Upper lobe of right lung (tissue), 1 donor: ENCODE measurements around the gene DRC1. TPM values are rescaled to one million over a fixed set of nuclear protein-coding genes. Genes with fewer than 3 reads are reported as not detected.

Source experiments
- ATAC-seq: fragments of 200-7000 bp; cut with Tn5 transposase; one replicate; pipeline ENCODE4 v1.9.1; 2020; ENCODE audit warnings: mild to moderate bottlenecking, moderate library complexity
- DNase-seq: peaks from one replicate; pipeline ENCODE4 v3.0.0-alpha.2; 2020
- H3K27ac ChIP-seq: fragments of 200-600 bp; one replicate; pipeline ENCODE4 v1.8.0; 2022
- H3K27me3 ChIP-seq: fragments of 200-600 bp; one replicate; pipeline ENCODE4 v1.8.0; 2022; ENCODE audit warnings: mild to moderate bottlenecking
- H3K36me3 ChIP-seq: fragments of 200-600 bp; one replicate; pipeline ENCODE4 v1.8.0; 2022
- H3K4me1 ChIP-seq: fragments of 200-600 bp; one replicate; pipeline ENCODE4 v1.8.0; 2022
- H3K4me3 ChIP-seq: fragments of 200-600 bp; one replicate; pipeline ENCODE4 v1.8.0; 2022; ENCODE audit warnings: mild to moderate bottlenecking
- H3K9me3 ChIP-seq: fragments of 200-600 bp; one replicate; pipeline ENCODE4 v1.8.0; 2022
- CTCF ChIP-seq: fragments of 200-600 bp; IDR thresholded peaks from one replicate; pipeline ENCODE4 v1.8.0; 2022; ENCODE audit warnings: antibody characterized with exemption
- intact Hi-C: fragments of 100-400 bp; cut with DNase I; formaldehyde crosslinking; loops from one replicate; pipeline ENCODE4 v1.11.0; 2022
- total RNA-seq: library from RNA; stranded (reverse); fragmentation: NEBNext Ultra II Directional; extraction: Animal tissue kit (Norgen Biotek cat#: 25700); gene quantifications from one replicate; pipeline ENCODE4 v1.2.1, GENCODE V29; 2021
- donor health status: DM: no; HTN: yes; CAD: no; lungs with severe emphysema.

Gene DRC1
- total RNA-seq, 1 donor from 2014 or later: not detected

GRCh38 chr2:26462511-26463243, 61.0 kb downstream of the DRC1 start:
- peak; percentile 38 for TF ChIP-seq CTCF
- intact Hi-C loops: no loop called here
- ATAC-seq: peak; percentile 48
- Histone ChIP-seq H3K4me1 (no peaks in the 10 kb centered on the region), H3K9me3 (no peaks in the 10 kb centered on the region), H3K4me3 (no peak overlapping the region), H3K27ac (no peak overlapping the region), H3K27me3 (no peaks in the 10 kb centered on the region), H3K36me3 (no peaks in the 10 kb centered on the region)
- DNase-seq: no peak

- intact Hi-C loops: no loop called here
- ATAC-seq (no peak), DNase-seq (peak; percentile 57)
- no peaks in the 10 kb centered on the region for H3K4me1 ChIP-seq
- H3K9me3 ChIP-seq: no peaks in the 10 kb centered on the region
- no peaks in the 10 kb centered on the region for H3K27me3 ChIP-seq
- no peak for TF ChIP-seq CTCF
- H3K36me3 ChIP-seq: no peaks in the 10 kb centered on the region
- no peak overlapping the region for H3K4me3 ChIP-seq
- H3K27ac ChIP-seq: no peak overlapping the region
Measured at GRCh38 chr2:26463244-26464192, 61.8 kb downstream of the DRC1 start.

- no peak for ATAC-seq
Measured at GRCh38 chr2:26464390-26465265, 62.9 kb downstream of the DRC1 start.

DNA sequence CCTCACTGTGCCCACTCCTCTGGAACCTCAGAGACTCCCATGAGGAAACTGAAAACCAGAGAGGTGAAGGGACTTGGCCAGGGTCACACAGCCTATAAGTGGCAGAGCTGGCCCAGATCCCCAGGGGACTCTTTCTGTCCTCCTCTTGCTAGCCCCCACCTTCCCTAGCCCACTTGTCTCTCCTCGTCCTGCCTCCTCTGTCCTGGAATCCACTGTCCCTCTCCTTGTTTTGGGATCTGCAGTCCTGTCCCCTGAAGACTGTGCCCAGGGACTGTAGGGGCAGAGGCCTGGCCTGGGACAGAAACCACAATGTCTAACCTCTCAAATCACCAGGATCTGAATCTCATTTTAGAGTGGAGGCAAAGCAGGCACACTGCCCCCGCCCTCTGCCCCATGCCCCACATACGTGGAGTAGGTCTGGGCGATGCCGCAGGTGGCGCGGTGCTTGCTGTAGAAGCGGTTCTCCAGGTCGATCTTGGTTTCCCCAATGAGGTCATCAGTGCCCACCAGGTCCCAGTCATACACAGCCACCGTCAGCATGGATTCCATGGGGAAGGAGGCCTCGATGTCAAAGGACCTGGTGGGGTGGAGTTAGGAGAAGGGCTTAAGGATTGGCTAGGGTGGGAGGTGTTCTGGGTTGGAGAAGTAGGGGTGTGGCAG, 63.7 kb downstream of the DRC1 start:
- Histone ChIP-seq H3K9me3 (no peaks in the 10 kb centered on the region), H3K4me1 (no peaks in the 10 kb centered on the region), H3K27ac (no peak overlapping the region), H3K4me3 (no peak overlapping the region), H3K36me3 (no peaks in the 10 kb centered on the region), H3K27me3 (no peaks in the 10 kb centered on the region)
- intact Hi-C loops: no loop called here
- DNase-seq (peak; percentile 58), ATAC-seq (no peak)
- no peak for TF ChIP-seq CTCF

More at GRCh38 chr2:26464390-26465265, 62.9 kb downstream of the DRC1 start:
- H3K9me3 ChIP-seq: no peaks in the 10 kb centered on the region
- H3K4me1 ChIP-seq: no peaks in the 10 kb centered on the region
- no peaks in the 10 kb centered on the region for H3K36me3 ChIP-seq
- H3K27ac ChIP-seq: no peak overlapping the region
- intact Hi-C loops: no loop called here
- no peak overlapping the region for H3K4me3 ChIP-seq
- DNase-seq: no peak
- no peaks in the 10 kb centered on the region for H3K27me3 ChIP-seq
- TF ChIP-seq CTCF: no peak

- no peaks in the 10 kb centered on the region for H3K27me3 ChIP-seq
- H3K36me3 ChIP-seq: no peaks in the 10 kb centered on the region
- no peak for ATAC-seq
- TF ChIP-seq CTCF: no peak
- H3K4me1 ChIP-seq: no peaks in the 10 kb centered on the region
- DNase-seq: no peak
- intact Hi-C loops: no loop called here
- H3K27ac ChIP-seq: no peak overlapping the region
- H3K9me3 ChIP-seq: no peaks in the 10 kb centered on the region
- no peak overlapping the region for H3K4me3 ChIP-seq
Measured at GRCh38 chr2:26465981-26466471, 64.3 kb downstream of the DRC1 start.
